WERI-Rb-1 (cell line): ENCODE results near the gene CD247.
A peak's percentile ranks its signal among the peaks of the same experiment; 100 is the strongest.
"Not testable (repeated sequence)": the region's sequence is repeated elsewhere in the genome, so short reads cannot be mapped to it uniquely, and the experiment has no call there.

Experiments used
- DNase-seq: peaks from one replicate; pipeline ENCODE4 v3.0.0-alpha.2; 2020
- H3K27ac ChIP-seq: fragments of 250-450 bp; sonication (Bioruptor Pico); 2 replicates; pipeline ENCODE4 v1.5.1; 2020; ENCODE audit warnings: mild to moderate bottlenecking, moderate library complexity
- H3K27me3 ChIP-seq: fragments of 250-450 bp; sonication (Bioruptor Pico); 2 replicates; pipeline ENCODE4 v1.5.1; 2021; ENCODE audit warnings: mild to moderate bottlenecking, low read depth, moderate library complexity; ENCODE audit not compliant: insufficient read depth, severe bottlenecking
- H3K36me3 ChIP-seq: fragments of 250-450 bp; sonication (Bioruptor Pico); 2 replicates; pipeline ENCODE4 v1.5.1; 2020; ENCODE audit warnings: mild to moderate bottlenecking, moderate library complexity
- H3K4me3 ChIP-seq: 2 replicates; pipeline ENCODE4 v1.5.1; 2011; ENCODE audit warnings: low read depth, mild to moderate bottlenecking, control low read depth, low read length
- H3K9me3 ChIP-seq: fragments of 250-450 bp; sonication (Bioruptor Pico); 2 replicates; pipeline ENCODE4 v1.5.1; 2021; ENCODE audit warnings: mild to moderate bottlenecking, moderate library complexity; ENCODE audit not compliant: severe bottlenecking
- CTCF ChIP-seq: IDR thresholded peaks from 2 replicates; pipeline ENCODE4 v1.5.1; 2011; ENCODE audit warnings: low read depth, mild to moderate bottlenecking, control low read depth, inconsistent platforms, low read length

The CD247 gene

GRCh38 chr1:167562702-167563101 is 44.4 kb upstream of the CD247 start:
- no peak overlapping the region for H3K4me3 ChIP-seq
- no peaks in the 10 kb centered on the region for H3K9me3 ChIP-seq
- H3K27ac ChIP-seq, result no peak overlapping the region
- no peak for DNase-seq
- no peak for TF ChIP-seq CTCF
- no peaks in the 10 kb centered on the region for H3K36me3 ChIP-seq
- no peaks in the 10 kb centered on the region for H3K27me3 ChIP-seq

- H3K36me3 ChIP-seq, result no peaks in the 10 kb centered on the region
- DNase-seq, result no peak
- no peaks in the 10 kb centered on the region for H3K27me3 ChIP-seq
- no peak overlapping the region for H3K27ac ChIP-seq
- no peak for TF ChIP-seq CTCF
- no peaks in the 10 kb centered on the region for H3K9me3 ChIP-seq
- no peak overlapping the region for H3K4me3 ChIP-seq
Observed at GRCh38 chr1:167561753-167562152, 43.4 kb upstream of the CD247 start.

- DNase-seq, result peak; percentile 54
- H3K4me3 ChIP-seq, result no peak overlapping the region
- peak; percentile 53 for TF ChIP-seq CTCF
- no peaks in the 10 kb centered on the region for H3K9me3 ChIP-seq
- H3K27ac ChIP-seq, result no peak overlapping the region
- H3K36me3 ChIP-seq, result no peaks in the 10 kb centered on the region
- no peaks in the 10 kb centered on the region for H3K27me3 ChIP-seq
Observed at GRCh38 chr1:167555971-167556714, 37.8 kb upstream of the CD247 start.

- not testable (repeated sequence) for H3K36me3 ChIP-seq, DNase-seq, H3K27ac ChIP-seq, H3K4me3 ChIP-seq, H3K9me3 ChIP-seq, H3K27me3 ChIP-seq
Observed at GRCh38 chr1:167555072-167555471, 36.7 kb upstream of the CD247 start.

GRCh38 chr1:167554028-167554779 is 35.9 kb upstream of the CD247 start:
- DNase-seq, result no peak
- H3K36me3 ChIP-seq, result no peaks in the 10 kb centered on the region
- H3K27ac ChIP-seq, result no peak overlapping the region
- peak overlapping the region; percentile 50 for H3K4me3 ChIP-seq
- H3K27me3 ChIP-seq, result no peaks in the 10 kb centered on the region
- H3K9me3 ChIP-seq, result no peaks in the 10 kb centered on the region
- TF ChIP-seq CTCF, result no peak

- peak; percentile 85 for DNase-seq
- no peak for TF ChIP-seq CTCF
- peak within 1 kb of the TSS; percentile 53; the same call in 1 of the 2 replicates for H3K27ac ChIP-seq
- H3K27me3 ChIP-seq, result no peaks in the 10 kb centered on the region
- no peaks in the 10 kb centered on the region for H3K9me3 ChIP-seq
- H3K36me3 ChIP-seq, result no peaks in the 10 kb centered on the region
- peak within 1 kb of the TSS; percentile 50 for H3K4me3 ChIP-seq
Observed at GRCh38 chr1:167553136-167554027, 35.1 kb upstream of the CD247 start, which contains the start of gene CREG1. Gene CREG1 (minus strand): TSS chr1:167553762.
